GM21390 (cell line): Measurements from ENCODE around the gene NPIPB9.
"Not testable (repeated sequence)": the region's sequence is repeated elsewhere in the genome, so short reads cannot be mapped to it uniquely, and the experiment has no call there.

ENCODE experiments used
- ATAC-seq: cut with Tn5 transposase; IDR thresholded peaks from one replicate; pipeline ENCODE4 v1.9.1; 2021; ENCODE audit not compliant: unreplicated experiment

Gene NPIPB9

GRCh38 chr16:28751487-28751886, at the start of gene NPIPB9:
Gene NPIPB9, plus strand, starts transcription at chr16:28751787.
- ATAC-seq = not testable (repeated sequence)

- ATAC-seq = not testable (repeated sequence)
Observed at GRCh38 chr16:28704246-28704645, 47.3 kb upstream of the NPIPB9 start.

DNA sequence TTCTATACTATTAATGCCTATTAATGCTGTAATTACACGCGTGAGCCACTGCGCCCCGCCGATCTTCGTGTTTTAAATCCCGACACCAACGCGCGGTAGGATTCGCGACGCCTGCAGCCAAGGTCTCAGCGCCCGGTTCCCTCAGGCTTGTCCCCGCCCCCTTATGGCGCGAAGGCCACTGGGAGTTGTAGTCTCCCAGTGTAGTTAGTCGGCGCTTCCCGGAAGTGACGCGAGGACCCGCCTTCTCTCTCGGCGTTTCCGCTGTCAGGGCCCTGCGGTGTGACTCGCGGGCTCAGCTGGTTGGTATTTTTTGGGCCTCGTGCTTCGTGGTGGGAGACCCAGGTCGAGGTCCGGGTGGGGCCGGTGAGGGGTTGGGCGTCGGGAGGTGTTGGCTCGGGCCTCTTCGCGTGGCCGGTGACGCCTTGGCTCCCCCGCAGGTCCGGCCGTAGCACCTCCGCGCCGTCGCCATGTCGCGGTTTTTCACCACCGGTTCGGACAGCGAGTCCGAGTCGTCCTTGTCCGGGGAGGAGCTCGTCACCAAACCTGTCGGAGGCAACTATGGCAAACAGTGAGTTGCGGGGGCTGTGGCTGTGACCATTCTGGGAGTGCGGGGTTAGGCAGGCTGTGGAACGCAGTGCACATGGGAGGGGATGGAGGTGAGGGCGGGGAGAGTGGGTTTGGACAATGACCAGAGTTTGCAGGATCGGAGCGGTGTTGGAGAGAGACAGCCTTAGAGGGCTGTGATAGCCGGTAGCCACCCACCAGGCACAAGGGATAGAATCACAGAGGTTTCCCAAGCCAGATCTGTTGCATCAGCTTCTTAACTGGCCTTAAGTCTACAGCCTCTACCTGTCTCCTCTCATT, 40.1 kb upstream of the NPIPB9 start, which contains the start of gene EIF3C:
TSS of gene EIF3C (plus strand) at position 245 of the 864 bp plus-strand sequence. CDS start at position 468, 223 bp downstream.
- ATAC-seq = peak; percentile 98

GRCh38 chr16:28722852-28723650, 28.5 kb upstream of the NPIPB9 start:
- ATAC-seq = not testable (repeated sequence)

- ATAC-seq = not testable (repeated sequence)
Observed at GRCh38 chr16:28731253-28731652, 20.3 kb upstream of the NPIPB9 start.

GRCh38 chr16:28732455-28733124, 19.0 kb upstream of the NPIPB9 start:
- not testable (repeated sequence) for ATAC-seq

GRCh38 chr16:28739787-28740186, 11.8 kb upstream of the NPIPB9 start:
- not testable (repeated sequence) for ATAC-seq

DNA sequence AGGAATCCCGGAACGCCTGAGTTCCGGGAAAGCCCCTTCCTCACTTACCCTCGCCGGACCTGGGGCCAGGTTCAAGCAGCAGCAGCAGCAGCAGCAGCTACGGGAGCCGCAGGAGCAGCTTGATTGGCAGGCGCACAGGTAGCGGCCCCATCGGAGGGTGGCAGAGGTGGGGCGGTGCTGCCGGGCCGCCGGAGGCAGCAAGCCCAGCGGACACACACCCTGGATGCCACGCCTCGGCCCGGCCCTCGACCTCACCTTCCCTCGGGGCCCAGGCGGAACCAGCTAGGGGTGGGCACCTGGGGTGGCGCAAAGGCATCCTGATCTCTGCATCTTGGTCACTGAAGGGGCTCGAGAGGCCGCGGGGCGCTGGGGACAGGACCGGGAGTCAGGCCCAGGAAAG, 11.0 kb upstream of the NPIPB9 start:
- not testable (repeated sequence) for ATAC-seq

- ATAC-seq = not testable (repeated sequence)
Observed at GRCh38 chr16:28741295-28741694, 10.3 kb upstream of the NPIPB9 start.

- not testable (repeated sequence) for ATAC-seq
Observed at GRCh38 chr16:28746618-28747350, 4.8 kb upstream of the NPIPB9 start.

DNA sequence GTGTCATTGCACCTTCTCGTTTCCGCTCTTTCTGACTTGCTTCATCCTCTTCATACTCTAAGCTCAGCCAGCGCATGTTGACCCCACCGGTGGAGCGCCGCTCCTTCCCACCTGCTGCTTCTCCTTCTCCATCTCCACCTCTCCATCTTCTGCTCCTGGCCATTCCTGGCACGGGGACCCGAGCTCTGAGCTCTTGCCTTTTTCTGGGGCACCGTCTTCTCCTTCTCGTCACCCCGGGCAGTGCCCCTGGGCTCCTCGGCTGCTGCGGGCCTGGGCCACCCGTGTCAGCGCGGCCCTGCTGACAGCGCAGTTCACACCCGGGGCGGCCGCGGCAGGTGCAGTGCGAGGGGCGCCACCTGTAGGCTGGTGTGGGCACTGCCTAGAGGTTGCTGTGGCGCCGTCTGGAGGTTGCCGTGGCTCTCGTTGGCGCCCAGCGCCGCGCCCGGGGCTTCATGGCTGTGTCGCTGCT, 1.6 kb upstream of the NPIPB9 start:
- peak; percentile 88 for ATAC-seq

- ATAC-seq = peak; percentile 37
Observed at GRCh38 chr16:28750469-28751067, 1.0 kb upstream of the NPIPB9 start.

DNA sequence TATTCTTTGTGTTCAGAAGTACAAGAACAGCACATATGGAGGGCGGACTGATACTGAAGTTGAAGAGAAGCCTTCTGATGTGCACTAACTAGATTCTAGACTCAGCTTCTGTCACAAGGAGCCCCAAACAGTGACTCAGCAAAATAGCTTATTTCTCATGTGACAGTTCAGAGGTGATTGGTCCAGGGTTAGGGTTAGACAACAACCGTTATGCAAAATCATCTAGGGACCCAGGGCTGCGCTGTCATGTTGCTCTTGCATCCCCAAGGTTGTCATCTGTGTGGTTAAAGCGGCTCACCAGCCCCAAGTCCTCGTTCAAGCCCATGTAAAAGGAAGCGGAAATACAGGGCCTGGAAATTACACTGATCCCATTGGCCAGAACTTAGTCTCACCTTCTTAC, 30.1 kb downstream of the NPIPB9 start:
- ATAC-seq = not testable (repeated sequence)

GRCh38 chr16:28782357-28782756, 30.8 kb downstream of the NPIPB9 start:
- ATAC-seq = not testable (repeated sequence)

- ATAC-seq = not testable (repeated sequence)
Observed at GRCh38 chr16:28802235-28803019, 50.8 kb downstream of the NPIPB9 start.

DNA sequence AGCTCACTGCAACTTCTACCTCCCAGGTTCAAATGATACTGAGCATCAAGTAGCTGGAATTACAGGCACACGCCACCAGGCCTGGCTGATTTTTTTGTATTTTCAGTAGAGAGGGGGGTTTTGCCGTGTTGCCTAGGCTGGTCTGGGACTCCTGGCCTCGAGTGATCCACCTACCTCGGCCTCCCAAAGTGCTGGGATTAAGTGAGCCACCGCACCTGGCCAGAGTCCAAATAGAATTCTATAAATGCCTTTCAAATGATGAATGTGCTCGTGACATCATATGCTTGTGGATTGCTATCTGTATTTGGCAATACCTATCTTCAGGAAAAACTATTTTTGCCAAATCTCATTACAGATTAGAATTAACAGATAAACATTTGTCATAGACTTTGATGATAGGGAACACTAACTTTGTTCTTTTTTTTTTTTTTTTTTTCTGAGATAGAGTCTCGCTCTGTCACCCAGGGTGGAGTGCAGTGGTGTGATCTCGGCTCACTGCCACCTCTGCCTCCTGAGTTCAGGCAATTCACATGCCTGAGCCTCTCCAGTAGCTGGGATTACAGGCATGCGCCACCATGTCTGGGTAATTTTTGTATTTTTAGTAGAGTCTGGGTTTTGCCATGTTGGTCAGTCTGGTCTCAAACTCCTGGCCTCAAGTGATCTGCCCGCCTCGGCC, 56.0 kb downstream of the NPIPB9 start:
- ATAC-seq = not testable (repeated sequence)

GRCh38 chr16:28820016-28820415, 68.4 kb downstream of the NPIPB9 start:
- ATAC-seq = no peak

DNA sequence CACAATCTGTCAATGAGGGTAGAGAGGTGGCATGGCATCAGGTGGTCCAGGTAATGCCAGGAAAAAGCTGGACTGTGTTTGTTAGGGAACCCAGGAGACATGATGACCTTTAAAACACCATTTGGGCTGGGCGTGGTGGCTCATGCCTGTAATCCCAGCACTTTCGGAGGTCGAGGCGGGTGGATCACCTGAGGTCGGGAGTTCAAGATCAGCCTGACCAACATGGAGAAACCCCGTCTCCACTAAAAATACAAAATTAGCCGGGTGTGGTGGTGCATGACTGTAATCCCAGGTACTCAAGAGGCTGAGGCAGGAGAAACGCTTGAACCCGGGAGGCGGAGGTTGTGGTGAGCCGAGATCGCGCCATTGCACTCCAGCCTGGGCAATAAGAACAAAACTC, 69.0 kb downstream of the NPIPB9 start:
- ATAC-seq = not testable (repeated sequence)
